ENCODE data around the gene KRT33B.
A peak's percentile ranks its signal among the peaks of the same experiment; 100 is the strongest.
"Not testable (repeated sequence)": the region's sequence is repeated elsewhere in the genome, so short reads cannot be mapped to it uniquely, and the experiment has no call there.

The KRT33B gene

GRCh38 chr17:41347869-41348760 lies 21.5 kb downstream of the KRT33B start:
- no peak for DNase-seq (ENCODE audit: low read depth in 1 of 2, low spot score in 1 of 2)

GRCh38 chr17:41346421-41346820 lies 23.2 kb downstream of the KRT33B start:
- DNase-seq (ENCODE audit: low read depth in 1 of 2, low spot score in 1 of 2), result not testable (repeated sequence)

GRCh38 chr17:41345992-41346391 lies 23.6 kb downstream of the KRT33B start:
- DNase-seq (ENCODE audit: low read depth in 1 of 2, low spot score in 1 of 2), result no peak

- DNase-seq (ENCODE audit: low read depth in 1 of 2, low spot score in 1 of 2), result no peak
Measured at GRCh38 chr17:41343029-41343428, 26.6 kb downstream of the KRT33B start.

GRCh38 chr17:41340934-41341861 lies 28.4 kb downstream of the KRT33B start:
- DNase-seq (ENCODE audit: low read depth in 1 of 2, low spot score in 1 of 2), result peak in 1 of 2 donors; percentile 37

- DNase-seq (ENCODE audit: low read depth in 1 of 2, low spot score in 1 of 2), result no peak
Measured at GRCh38 chr17:41340494-41340893, 29.1 kb downstream of the KRT33B start.

- no peak for DNase-seq (ENCODE audit: low read depth in 1 of 2, low spot score in 1 of 2)
Measured at GRCh38 chr17:41339571-41340172, 29.9 kb downstream of the KRT33B start.

- DNase-seq (ENCODE audit: low read depth in 1 of 2, low spot score in 1 of 2), result peak in 1 of 2 donors; percentile 34
Measured at GRCh38 chr17:41338961-41339485, 30.6 kb downstream of the KRT33B start.

GRCh38 chr17:41335747-41336146 lies 33.9 kb downstream of the KRT33B start:
- no peak for DNase-seq (ENCODE audit: low read depth in 1 of 2, low spot score in 1 of 2)

GRCh38 chr17:41334385-41335305 lies 35.0 kb downstream of the KRT33B start:
- no peak for DNase-seq (ENCODE audit: low read depth in 1 of 2, low spot score in 1 of 2)

- DNase-seq (ENCODE audit: low read depth in 1 of 2, low spot score in 1 of 2), result no peak
Measured at GRCh38 chr17:41333836-41334235, 35.8 kb downstream of the KRT33B start.

- DNase-seq (ENCODE audit: low read depth in 1 of 2, low spot score in 1 of 2), result no peak
Measured at GRCh38 chr17:41333098-41333497, 36.5 kb downstream of the KRT33B start.

- DNase-seq (ENCODE audit: low read depth in 1 of 2, low spot score in 1 of 2), result no peak
Measured at GRCh38 chr17:41332239-41332638, 37.4 kb downstream of the KRT33B start.

GRCh38 chr17:41331606-41332005 lies 38.0 kb downstream of the KRT33B start:
- no peak for DNase-seq (ENCODE audit: low read depth in 1 of 2, low spot score in 1 of 2)

- DNase-seq (ENCODE audit: low read depth in 1 of 2, low spot score in 1 of 2), result no peak
Measured at GRCh38 chr17:41329279-41329948, 40.2 kb downstream of the KRT33B start.

GRCh38 chr17:41328207-41328606 lies 41.4 kb downstream of the KRT33B start:
- no peak for DNase-seq (ENCODE audit: low read depth in 1 of 2, low spot score in 1 of 2)

GRCh38 chr17:41327411-41328120 lies 42.0 kb downstream of the KRT33B start:
- DNase-seq (ENCODE audit: low read depth in 1 of 2, low spot score in 1 of 2), result no peak

GRCh38 chr17:41326173-41327145 lies 43.2 kb downstream of the KRT33B start:
- DNase-seq (ENCODE audit: low read depth in 1 of 2, low spot score in 1 of 2), result no peak
